HG03432 (cell line): Measurements from ENCODE around the gene ADARB2.
"Not testable (repeated sequence)": the region's sequence is repeated elsewhere in the genome, so short reads cannot be mapped to it uniquely, and the experiment has no call there.

Experiments used
- ATAC-seq: cut with Tn5 transposase; IDR thresholded peaks from one replicate; pipeline ENCODE4 v1.9.1; 2021; ENCODE audit warnings: mild to moderate bottlenecking, moderate library complexity; ENCODE audit not compliant: unreplicated experiment

The ADARB2 gene

GRCh38 chr10:1417574-1417973 lies 319.8 kb downstream of the ADARB2 start:
- ATAC-seq: no peak

DNA sequence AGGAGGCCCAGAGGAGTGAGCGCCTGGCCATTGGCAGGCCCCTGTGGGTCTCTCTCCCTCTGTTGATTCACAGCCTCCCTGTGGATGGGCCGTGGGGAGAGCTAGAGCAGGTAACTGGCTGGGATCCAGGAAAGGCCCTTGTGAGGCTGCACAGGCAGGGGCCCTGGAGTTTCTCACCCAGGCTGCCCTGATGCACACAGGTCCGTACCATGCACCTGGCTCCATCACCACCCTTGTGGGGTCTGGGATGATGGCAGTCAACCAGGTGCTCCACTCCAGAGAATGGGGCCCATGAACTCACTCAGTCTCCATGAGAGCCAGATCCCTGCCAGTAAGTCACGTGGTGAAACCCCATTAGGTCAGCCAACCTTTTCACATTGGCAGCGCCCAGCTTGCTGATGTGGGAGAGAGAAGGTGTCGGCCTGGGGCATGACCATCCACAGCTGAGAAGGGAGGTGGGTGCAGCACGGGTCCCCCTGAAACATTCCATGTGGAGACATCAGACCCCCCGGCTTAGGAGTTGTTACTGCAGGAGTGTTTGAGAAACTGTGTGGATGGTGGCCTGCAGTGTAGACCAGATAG lies 320.8 kb downstream of the ADARB2 start:
- ATAC-seq: no peak

- ATAC-seq: no peak
These were observed 322.4 kb downstream of the ADARB2 start for GRCh38 chr10:1414893-1415292.

GRCh38 chr10:1414346-1414745 lies 323.0 kb downstream of the ADARB2 start:
- ATAC-seq: not testable (repeated sequence)

DNA sequence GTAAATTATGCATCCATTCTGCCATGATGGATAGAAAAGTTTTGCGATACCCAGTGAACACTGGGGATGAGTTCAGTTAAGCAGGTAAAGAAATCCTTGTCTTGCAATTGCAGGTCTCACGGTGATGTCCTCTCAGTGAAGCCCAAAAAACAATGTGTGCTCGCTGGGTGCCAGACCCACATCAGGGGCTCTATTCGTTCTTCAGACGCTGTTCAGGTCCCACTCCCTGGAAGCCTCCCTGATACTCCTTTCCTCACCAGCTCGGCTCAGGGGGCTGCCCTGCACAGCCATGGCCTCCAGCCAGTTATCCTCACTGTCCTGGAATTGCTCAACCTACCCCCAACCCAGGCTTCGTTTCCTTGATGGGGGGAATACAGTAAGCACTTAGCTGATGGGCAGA lies 323.5 kb downstream of the ADARB2 start:
- no peak for ATAC-seq

GRCh38 chr10:1413256-1413655 lies 324.1 kb downstream of the ADARB2 start:
- ATAC-seq: no peak

DNA sequence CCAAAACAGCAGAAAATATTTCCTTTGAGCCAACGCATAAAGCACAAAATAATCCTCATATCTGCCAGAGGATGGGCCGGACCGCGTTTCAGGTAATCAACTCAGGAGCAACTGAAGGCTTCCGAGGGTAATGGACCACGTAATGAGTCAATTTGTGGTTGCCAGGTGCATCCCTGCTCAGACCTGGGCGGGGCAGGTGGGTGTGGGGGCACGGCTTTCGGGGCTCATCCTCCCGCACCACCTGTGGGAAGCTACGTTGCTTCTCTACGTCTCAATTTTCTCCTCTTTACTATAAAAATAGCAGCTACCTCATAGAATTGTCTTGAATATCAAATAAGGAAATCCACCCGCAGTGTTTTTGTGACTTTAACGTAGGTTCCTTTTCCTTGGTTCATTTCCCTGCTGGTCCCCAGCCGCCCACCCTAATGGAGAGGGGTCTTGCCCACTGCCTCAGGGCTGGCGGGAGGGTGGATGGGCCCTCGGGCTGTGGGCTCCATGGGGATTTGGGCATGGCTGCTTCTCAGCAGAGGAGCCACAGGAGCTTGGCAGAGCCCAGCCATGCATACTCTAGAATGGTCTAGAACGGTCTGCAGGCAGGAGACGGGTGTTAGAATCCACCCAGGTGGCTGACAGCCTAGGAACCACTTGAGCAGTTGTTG lies 324.7 kb downstream of the ADARB2 start:
- ATAC-seq: no peak

GRCh38 chr10:1411956-1412355 lies 325.4 kb downstream of the ADARB2 start:
- no peak for ATAC-seq

GRCh38 chr10:1411451-1411850 lies 325.9 kb downstream of the ADARB2 start:
- no peak for ATAC-seq

GRCh38 chr10:1410469-1411395 lies 326.6 kb downstream of the ADARB2 start:
- ATAC-seq: no peak

- ATAC-seq: no peak
These were observed 327.3 kb downstream of the ADARB2 start for GRCh38 chr10:1410032-1410431.

DNA sequence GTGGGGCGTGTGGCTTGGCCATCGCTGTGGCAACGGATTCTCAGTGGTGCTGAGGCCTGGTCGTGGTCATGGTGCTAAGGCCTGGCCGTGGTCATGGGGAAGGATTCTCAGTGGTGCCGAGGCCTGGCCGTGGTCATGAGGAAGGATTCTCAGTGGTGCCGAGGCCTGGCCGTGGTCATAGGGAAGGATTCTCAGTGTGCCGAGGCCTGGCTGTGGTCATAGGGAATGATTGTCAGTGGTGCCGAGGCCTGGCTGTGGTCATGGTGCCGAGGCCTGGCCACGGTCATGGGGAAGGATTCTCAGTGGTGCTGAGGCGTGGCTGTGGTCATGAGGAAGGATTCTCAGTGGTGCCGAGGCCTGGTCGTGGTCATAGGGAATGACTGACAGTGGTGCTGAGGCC lies 327.9 kb downstream of the ADARB2 start:
- ATAC-seq: no peak

GRCh38 chr10:1408651-1409367 lies 328.5 kb downstream of the ADARB2 start:
- ATAC-seq: no peak

GRCh38 chr10:1406967-1407945 lies 330.1 kb downstream of the ADARB2 start:
- ATAC-seq: no peak

- no peak for ATAC-seq
These were observed 331.0 kb downstream of the ADARB2 start for GRCh38 chr10:1406132-1406966.

GRCh38 chr10:1404323-1405260 lies 332.7 kb downstream of the ADARB2 start:
- no peak for ATAC-seq

GRCh38 chr10:1403508-1404322 lies 333.6 kb downstream of the ADARB2 start:
- no peak for ATAC-seq
